CD8-positive, alpha-beta memory T cell (primary cell): ENCODE measurements around the gene MYMK. TPM values are rescaled to one million over a fixed set of nuclear protein-coding genes. Genes with fewer than 3 reads are reported as not detected.
A peak's percentile ranks its signal among the peaks of the same experiment; 100 is the strongest.

ENCODE experiments used
- CTCF ChIA-PET: fragments of 350-600 bp; sonication (Branson Sonifier 250); formaldehyde crosslinking; loops from one replicate; lab custom pipeline; 2021; ENCODE audit warnings: antibody characterized with exemption; lab: Charles Lee
- POLR2A ChIA-PET: fragments of 350-600 bp; sonication (Branson Sonifier 250); formaldehyde crosslinking; loops from one replicate; lab custom pipeline; 2021; ENCODE audit warnings: antibody characterized with exemption; lab: Charles Lee
- DNase-seq, 5 donors: peaks; one replicate each; pipeline versions ENCODE4 v3.0.0 to v3.0.0-alpha.2; 2020 to 2022; ENCODE audit warnings: mixed read lengths in 1 of 5
- H3K27ac ChIP-seq: one replicate; pipeline ENCODE4 v1.7.0; 2013; ENCODE audit warnings: low read depth, mild to moderate bottlenecking, low read length, moderate library complexity
- H3K27me3 ChIP-seq: 2 replicates; pipeline ENCODE4 v1.7.0; 2013; ENCODE audit warnings: low read length, mild to moderate bottlenecking; ENCODE audit not compliant: insufficient read depth, poor library complexity, severe bottlenecking
- H3K36me3 ChIP-seq: 2 replicates; pipeline ENCODE4 v1.7.0; 2013; ENCODE audit warnings: mild to moderate bottlenecking, low read length, moderate library complexity; ENCODE audit not compliant: insufficient read depth
- H3K4me1 ChIP-seq: 2 replicates; pipeline ENCODE4 v1.7.0; 2013; ENCODE audit warnings: mild to moderate bottlenecking, low read length, moderate library complexity; ENCODE audit not compliant: insufficient read depth
- H3K4me3 ChIP-seq: 2 replicates; pipeline ENCODE4 v1.7.0; 2013; ENCODE audit warnings: mild to moderate bottlenecking, low read length
- H3K9me3 ChIP-seq: 2 replicates; pipeline ENCODE4 v1.7.0; 2013; ENCODE audit warnings: mild to moderate bottlenecking, low read length
- H3K27ac Mint-ChIP-seq, 8 donors: one replicate each; pipeline ENCODE4 v1.8.0; 2020 to 2021; ENCODE audit warnings: mixed read lengths in 8 of 8, mild to moderate bottlenecking in 6 of 8, inconsistent platforms in 3 of 8, moderate library complexity in 3 of 8
- H3K27me3 Mint-ChIP-seq, 2 donors: one replicate each; pipeline ENCODE4 v1.8.0; 2020 to 2021; ENCODE audit warnings: mixed read lengths in 2 of 2, mild to moderate bottlenecking in 1 of 2, moderate library complexity in 1 of 2
- H3K36me3 Mint-ChIP-seq, 3 donors: one replicate each; pipeline ENCODE4 v1.8.0; 2020 to 2021; ENCODE audit warnings: mixed read lengths in 3 of 3, inconsistent platforms in 1 of 3, mild to moderate bottlenecking in 1 of 3
- H3K4me1 Mint-ChIP-seq, 3 donors: one replicate each; pipeline ENCODE4 v1.8.0; 2020 to 2021; ENCODE audit warnings: mixed read lengths in 3 of 3, inconsistent platforms in 1 of 3, mild to moderate bottlenecking in 1 of 3
- H3K4me3 Mint-ChIP-seq, 7 donors: one replicate each; pipeline ENCODE4 v1.8.0; 2020 to 2021; ENCODE audit warnings: mixed read lengths in 7 of 7, mild to moderate bottlenecking in 6 of 7, moderate library complexity in 4 of 7, inconsistent platforms in 2 of 7
- H3K9me3 Mint-ChIP-seq, 5 donors: one replicate each; pipeline ENCODE4 v1.8.0; 2020 to 2022; ENCODE audit warnings: mixed read lengths in 5 of 5, mild to moderate bottlenecking in 3 of 5, moderate library complexity in 2 of 5, inconsistent platforms in 1 of 5
- polyA plus RNA-seq: library from polyadenylated mRNA; unstranded; fragments of 300-500 nt; fragmentation: Illumina TruSeq; gene quantifications from one replicate; pipeline ENCODE4 v1.2.3, GENCODE V29; 2021
- total RNA-seq, 2 experiments: library from RNA; stranded (reverse); gene quantifications; one replicate each; pipeline ENCODE4 v1.2.3, GENCODE V29; 2021

The MYMK gene
- total and polyA plus RNA-seq, 3 experiments from 2014 or later = not detected

GRCh38 chr9:133511607-133512006 lies 13.2 kb downstream of the MYMK start:
- H3K9me3 ChIP-seq = no peaks in the 10 kb centered on the region
- no peaks in the 10 kb centered on the region for H3K9me3 Mint-ChIP-seq

GRCh38 chr9:133510926-133511505 lies 13.7 kb downstream of the MYMK start:
- no peaks in the 10 kb centered on the region for H3K36me3 Mint-ChIP-seq
- H3K27ac Mint-ChIP-seq = peak overlapping the region in 1 of 8 donors; percentile 44
- ChIA-PET POLR2A (no interaction called here), CTCF (no interaction called here)
- H3K36me3 ChIP-seq = no peaks in the 10 kb centered on the region
- H3K4me3 ChIP-seq = no peak overlapping the region
- no peak overlapping the region for H3K27ac ChIP-seq
- peaks cover 10 to 12% (median 12%) of the 10 kb centered on the region in 3 donors for H3K4me1 Mint-ChIP-seq
- H3K27me3 Mint-ChIP-seq = peaks cover 2 to 3% of the 10 kb centered on the region in 2 donors
- DNase-seq = no peak
- H3K27me3 ChIP-seq = no peaks in the 10 kb centered on the region
- H3K9me3 Mint-ChIP-seq = no peaks in the 10 kb centered on the region
- no peaks in the 10 kb centered on the region for H3K9me3 ChIP-seq
- peaks cover 27% of the 10 kb centered on the region for H3K4me1 ChIP-seq
- H3K4me3 Mint-ChIP-seq = peak overlapping the region in 2 of 7 donors; percentile 34 to 61

More at GRCh38 chr9:133511607-133512006, 13.2 kb downstream of the MYMK start:
- Mint-ChIP-seq H3K4me1 (peaks cover 10 to 12% (median 12%) of the 10 kb centered on the region in 3 donors), H3K4me3 (no peak overlapping the region), H3K27me3 (peaks cover 2 to 4% of the 10 kb centered on the region in 2 donors), H3K27ac (no peak overlapping the region), H3K36me3 (no peaks in the 10 kb centered on the region)
- CTCF ChIA-PET = no interaction called here
- Histone ChIP-seq H3K4me1 (peaks cover 27% of the 10 kb centered on the region), H3K4me3 (no peak overlapping the region), H3K27ac (no peak overlapping the region), H3K36me3 (no peaks in the 10 kb centered on the region), H3K27me3 (no peaks in the 10 kb centered on the region)
- POLR2A ChIA-PET = no interaction called here
- DNase-seq = no peak

GRCh38 chr9:133509179-133510083 lies 15.3 kb downstream of the MYMK start:
- Mint-ChIP-seq H3K27ac (peak overlapping the region; percentile 76 to 94 (median 88)), H3K27me3 (no peaks in the 10 kb centered on the region), H3K9me3 (no peaks in the 10 kb centered on the region), H3K4me1 (peaks cover 10 to 12% (median 12%) of the 10 kb centered on the region in 3 donors), H3K4me3 (peak overlapping the region; percentile 54 to 89 (median 85)), H3K36me3 (no peaks in the 10 kb centered on the region)
- ChIA-PET CTCF (interaction anchor here (1.2 kb wide), 1 partner anchor 16 kb away, joined by 5 read pairs; no protein-coding TSS in a partner anchor), POLR2A (no interaction called here)
- Histone ChIP-seq H3K4me1 (peaks cover 27% of the 10 kb centered on the region), H3K27me3 (no peaks in the 10 kb centered on the region), H3K4me3 (peak overlapping the region; percentile 15), H3K27ac (no peak overlapping the region), H3K36me3 (no peaks in the 10 kb centered on the region), H3K9me3 (no peaks in the 10 kb centered on the region)
- DNase-seq = peak in 1 of 5 donors; percentile 56

GRCh38 chr9:133508046-133508445 lies 16.7 kb downstream of the MYMK start:
- no peaks in the 10 kb centered on the region for H3K36me3 Mint-ChIP-seq
- CTCF ChIA-PET = no interaction called here
- Histone ChIP-seq H3K36me3 (no peaks in the 10 kb centered on the region), H3K9me3 (no peaks in the 10 kb centered on the region), H3K4me3 (no peak overlapping the region), H3K27ac (no peak overlapping the region), H3K4me1 (peaks cover 27% of the 10 kb centered on the region), H3K27me3 (no peaks in the 10 kb centered on the region)
- peak overlapping the region in 2 of 8 donors; percentile 47 for H3K27ac Mint-ChIP-seq
- no peak for DNase-seq
- POLR2A ChIA-PET = no interaction called here
- H3K4me1 Mint-ChIP-seq = peaks cover 10 to 12% (median 12%) of the 10 kb centered on the region in 3 donors
- peaks cover 2 to 7% of the 10 kb centered on the region in 2 donors for H3K27me3 Mint-ChIP-seq
- H3K9me3 Mint-ChIP-seq = peaks cover 0 to 5% (median 0%) of the 10 kb centered on the region in 5 donors
- H3K4me3 Mint-ChIP-seq = no peak overlapping the region

- Histone ChIP-seq H3K9me3 (no peaks in the 10 kb centered on the region), H3K4me3 (no peak overlapping the region), H3K27me3 (no peaks in the 10 kb centered on the region), H3K36me3 (no peaks in the 10 kb centered on the region), H3K27ac (peak overlapping the region; percentile 31), H3K4me1 (peaks cover 27% of the 10 kb centered on the region)
- no peak overlapping the region for H3K27ac Mint-ChIP-seq
- DNase-seq = no peak
- ChIA-PET POLR2A (no interaction called here), CTCF (no interaction called here)
- H3K27me3 Mint-ChIP-seq = peaks cover 6 to 12% of the 10 kb centered on the region in 2 donors
- peaks cover 10 to 12% (median 12%) of the 10 kb centered on the region in 3 donors for H3K4me1 Mint-ChIP-seq
- H3K36me3 Mint-ChIP-seq = peaks cover 0 to 4% (median 0%) of the 10 kb centered on the region in 3 donors
- peaks cover 3 to 9% (median 4%) of the 10 kb centered on the region in 5 donors for H3K9me3 Mint-ChIP-seq
- peak overlapping the region in 1 of 7 donors; percentile 36 for H3K4me3 Mint-ChIP-seq
These were observed 17.4 kb downstream of the MYMK start for GRCh38 chr9:133507246-133507965.

GRCh38 chr9:133506653-133507038 lies 18.1 kb downstream of the MYMK start:
- Histone ChIP-seq H3K36me3 (no peaks in the 10 kb centered on the region), H3K4me1 (peaks cover 27% of the 10 kb centered on the region), H3K27me3 (no peaks in the 10 kb centered on the region), H3K4me3 (no peak overlapping the region), H3K9me3 (no peaks in the 10 kb centered on the region), H3K27ac (peak overlapping the region; percentile 31)
- no peak for DNase-seq
- H3K9me3 Mint-ChIP-seq = peaks cover 10 to 16% (median 12%) of the 10 kb centered on the region in 5 donors
- peaks cover 10 to 16% of the 10 kb centered on the region in 2 donors for H3K27me3 Mint-ChIP-seq
- CTCF ChIA-PET = no interaction called here
- peaks cover 10 to 12% (median 12%) of the 10 kb centered on the region in 3 donors for H3K4me1 Mint-ChIP-seq
- no peak overlapping the region for H3K27ac Mint-ChIP-seq
- no peak overlapping the region for H3K4me3 Mint-ChIP-seq
- peaks cover 0 to 10% (median 0%) of the 10 kb centered on the region in 3 donors for H3K36me3 Mint-ChIP-seq
- POLR2A ChIA-PET = no interaction called here

- DNase-seq = no peak
- Mint-ChIP-seq H3K36me3 (peaks cover 0 to 15% (median 0%) of the 10 kb centered on the region in 3 donors), H3K4me1 (peaks cover 10 to 12% (median 12%) of the 10 kb centered on the region in 3 donors), H3K27ac (no peak overlapping the region), H3K4me3 (no peak overlapping the region), H3K9me3 (peaks cover 10 to 22% (median 17%) of the 10 kb centered on the region in 5 donors), H3K27me3 (peaks cover 16% of the 10 kb centered on the region in 2 donors)
- H3K27me3 ChIP-seq = no peaks in the 10 kb centered on the region
- CTCF ChIA-PET = no interaction called here
- POLR2A ChIA-PET = no interaction called here
- H3K27ac ChIP-seq = no peak overlapping the region
- H3K36me3 ChIP-seq = no peaks in the 10 kb centered on the region
- H3K9me3 ChIP-seq = no peaks in the 10 kb centered on the region
- H3K4me3 ChIP-seq = no peak overlapping the region
- H3K4me1 ChIP-seq = peaks cover 27% of the 10 kb centered on the region
These were observed 18.7 kb downstream of the MYMK start for GRCh38 chr9:133505901-133506652.
